Measurements from ENCODE around the gene ACTN1.

The ACTN1 gene

DNA sequence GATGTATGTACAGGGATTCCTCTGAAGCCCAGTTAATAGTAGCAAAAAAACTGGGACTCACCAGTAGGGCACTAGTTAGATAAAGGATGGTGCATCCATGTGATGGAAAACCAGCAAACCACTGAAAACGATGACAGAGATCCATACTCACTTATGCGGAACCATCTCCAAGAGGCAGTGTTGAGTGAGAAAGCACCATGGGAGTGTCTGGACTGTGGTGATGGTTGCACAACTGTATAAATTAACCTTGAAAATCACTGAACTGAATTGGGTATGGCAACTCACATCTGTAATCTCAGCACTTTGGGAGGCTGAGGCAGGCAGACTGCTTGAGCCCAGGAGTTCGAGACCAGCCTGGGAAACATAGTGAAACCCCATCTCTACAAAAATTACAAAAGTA, 132.6 kb downstream of the ACTN1 start:
- no peak for DNase-seq
- no peak overlapping the region for H3K27ac Mint-ChIP-seq
- H3K9me3 Mint-ChIP-seq = no peaks in the 10 kb centered on the region
- H3K4me1 Mint-ChIP-seq (ENCODE audit: low read depth) = peaks cover 25% of the 10 kb centered on the region
- no peaks in the 10 kb centered on the region for H3K36me3 Mint-ChIP-seq (ENCODE audit: low read depth)
- no peak overlapping the region for H3K4me3 Mint-ChIP-seq
- H3K27me3 Mint-ChIP-seq = no peaks in the 10 kb centered on the region

DNA sequence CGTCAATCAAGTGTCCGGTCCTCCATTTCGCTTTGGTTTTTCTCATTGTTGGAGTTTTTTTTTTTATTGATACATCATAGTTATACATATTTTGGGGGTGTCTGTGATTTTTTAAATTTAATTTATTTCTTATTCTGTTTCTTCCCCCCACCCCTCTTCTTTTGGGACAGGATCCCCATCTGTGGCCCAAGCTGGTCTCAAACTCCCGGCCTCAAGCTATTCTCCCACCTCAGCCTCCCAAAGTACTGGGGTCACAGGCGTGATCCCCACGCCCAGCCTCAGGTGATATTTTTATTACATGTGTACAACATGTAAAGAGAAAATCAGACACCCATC, 134.9 kb downstream of the ACTN1 start:
- H3K4me1 Mint-ChIP-seq (ENCODE audit: low read depth) = peaks cover 42% of the 10 kb centered on the region
- DNase-seq = no peak
- no peaks in the 10 kb centered on the region for H3K36me3 Mint-ChIP-seq (ENCODE audit: low read depth)
- no peak overlapping the region for H3K4me3 Mint-ChIP-seq
- no peak overlapping the region for H3K27ac Mint-ChIP-seq
- no peaks in the 10 kb centered on the region for H3K9me3 Mint-ChIP-seq
- H3K27me3 Mint-ChIP-seq = no peaks in the 10 kb centered on the region

DNA sequence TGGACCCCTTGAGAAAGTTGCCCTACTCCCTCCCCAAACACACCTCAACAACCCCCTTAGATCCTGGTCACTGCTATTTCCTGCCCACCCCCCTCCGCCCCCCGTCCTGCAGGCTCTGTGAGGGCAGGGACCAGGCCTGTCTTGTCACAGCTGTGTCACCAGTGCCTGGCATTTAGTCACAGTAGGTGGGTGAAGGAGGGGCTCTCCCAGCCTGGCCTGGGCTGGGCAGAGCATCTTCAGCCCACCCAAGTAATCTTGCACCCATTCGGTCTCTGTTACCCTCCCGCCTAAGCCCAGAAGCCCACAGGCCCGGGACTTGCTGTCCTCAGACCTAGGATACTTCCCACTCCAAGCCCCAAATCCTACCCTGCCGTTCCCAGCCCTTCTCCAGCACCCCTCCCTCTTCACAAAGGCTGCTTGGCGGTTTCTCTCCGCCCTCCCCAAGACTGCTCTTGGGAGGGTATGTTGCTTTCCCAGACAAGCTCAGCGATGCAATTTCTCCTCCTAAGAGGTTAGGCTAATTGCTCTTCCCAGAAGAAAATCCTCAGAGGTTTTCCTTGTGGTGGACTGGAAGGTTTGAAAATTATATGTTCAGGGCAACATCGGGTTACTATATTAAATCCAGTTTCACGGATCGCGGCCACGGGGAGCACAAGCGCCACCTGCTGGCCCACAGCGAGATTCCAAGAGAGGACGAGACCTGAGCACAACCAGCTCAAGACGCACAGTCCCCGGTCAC, 135.5 kb downstream of the ACTN1 start:
- Mint-ChIP-seq H3K36me3 (ENCODE audit: low read depth) (peaks cover 2% of the 10 kb centered on the region), H3K4me3 (peak overlapping the region; percentile 40)
- DNase-seq = peak; percentile 84

DNA sequence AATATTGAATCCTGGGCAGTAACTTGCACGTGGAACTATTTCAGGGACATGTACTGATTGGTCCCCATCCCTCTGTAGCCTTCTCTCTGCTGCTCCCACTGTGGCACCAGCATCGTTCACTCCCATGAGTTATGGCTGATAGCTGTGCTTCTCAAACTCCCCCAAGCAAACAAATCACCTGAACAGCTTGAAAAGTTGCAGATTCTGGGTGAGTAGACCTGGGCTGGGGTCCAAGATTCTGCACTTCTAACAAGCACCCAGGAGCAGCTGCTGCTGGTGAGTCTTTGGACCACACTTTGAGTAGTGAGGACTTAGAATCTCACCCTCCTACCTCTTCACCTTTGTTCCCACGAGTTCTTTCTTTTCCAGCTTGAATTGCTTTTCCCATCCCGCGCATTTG, 136.8 kb downstream of the ACTN1 start:
- DNase-seq = no peak
- peaks cover under 1% of the 10 kb centered on the region for H3K9me3 Mint-ChIP-seq
- no peaks in the 10 kb centered on the region for H3K27me3 Mint-ChIP-seq
- no peak overlapping the region for H3K27ac Mint-ChIP-seq
- H3K36me3 Mint-ChIP-seq (ENCODE audit: low read depth) = peaks cover 3% of the 10 kb centered on the region
- H3K4me3 Mint-ChIP-seq = no peak overlapping the region
- peaks cover 42% of the 10 kb centered on the region for H3K4me1 Mint-ChIP-seq (ENCODE audit: low read depth)

More for the DNA sequence above, 135.5 kb downstream of the ACTN1 start:
- H3K27ac Mint-ChIP-seq = no peak overlapping the region
- peaks cover 42% of the 10 kb centered on the region for H3K4me1 Mint-ChIP-seq (ENCODE audit: low read depth)
- no peaks in the 10 kb centered on the region for H3K27me3 Mint-ChIP-seq
- no peaks in the 10 kb centered on the region for H3K9me3 Mint-ChIP-seq

DNA sequence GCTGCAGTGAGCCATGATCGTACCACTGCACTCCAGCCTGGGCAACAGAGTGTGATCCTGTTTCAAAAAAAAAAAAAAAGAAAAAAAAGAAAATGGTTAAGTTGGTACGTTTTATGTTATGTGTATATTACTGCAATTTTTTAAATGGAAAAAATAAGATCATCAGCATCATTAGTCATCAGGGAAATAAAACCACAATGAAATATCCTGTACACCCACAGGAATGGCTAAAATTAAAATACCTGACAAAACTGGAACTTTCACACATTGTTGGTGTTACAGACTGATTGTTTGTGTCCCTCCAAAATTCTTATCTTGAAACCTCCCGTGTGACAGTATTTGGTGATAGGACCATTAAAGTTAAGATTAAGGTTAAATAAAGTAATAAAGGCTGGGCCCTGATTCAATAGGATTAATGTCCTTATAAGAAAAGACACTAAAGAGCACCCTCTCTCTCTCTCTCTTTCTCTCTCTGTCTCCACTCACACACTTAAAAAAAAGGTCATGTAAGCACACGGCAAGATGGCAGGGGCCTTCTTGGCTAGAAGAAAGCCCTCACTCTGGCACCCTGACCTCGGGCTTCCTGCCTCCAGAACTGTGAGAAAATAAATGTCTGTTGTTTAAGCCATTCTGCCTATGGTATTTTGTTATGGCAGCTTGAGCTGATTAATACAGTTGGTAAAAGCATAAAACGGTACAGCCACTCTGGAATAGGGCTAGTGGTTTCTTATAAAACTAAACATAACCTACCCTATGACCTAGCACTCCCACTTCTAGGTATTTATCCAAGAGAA, 137.9 kb downstream of the ACTN1 start:
- Mint-ChIP-seq H3K36me3 (ENCODE audit: low read depth) (peaks cover 6% of the 10 kb centered on the region), H3K27ac (peak overlapping the region; percentile 93), H3K9me3 (peaks cover 9% of the 10 kb centered on the region), H3K4me1 (ENCODE audit: low read depth) (peaks cover 42% of the 10 kb centered on the region), H3K27me3 (no peaks in the 10 kb centered on the region), H3K4me3 (peak overlapping the region; percentile 61)
- DNase-seq = no peak

DNA sequence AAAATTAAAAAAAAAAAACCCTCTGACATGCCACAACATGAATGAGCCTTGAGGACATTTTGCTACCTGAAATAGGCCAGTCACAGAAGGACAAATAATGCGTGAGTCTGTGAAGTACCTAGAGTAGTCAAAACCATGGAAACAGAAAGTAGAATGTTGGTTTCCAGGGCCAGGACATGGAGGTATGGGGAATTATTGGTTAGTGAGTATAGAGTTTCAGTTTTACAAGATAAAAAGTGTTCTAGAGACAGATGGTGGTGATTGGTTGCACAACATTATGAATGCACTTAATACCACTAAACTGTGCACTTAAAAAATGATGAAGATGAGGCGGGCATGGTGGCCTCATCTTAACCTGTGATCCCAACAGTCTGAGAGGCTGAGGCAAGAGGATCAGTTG, 138.6 kb downstream of the ACTN1 start:
- H3K27me3 Mint-ChIP-seq = no peaks in the 10 kb centered on the region
- peaks cover 14% of the 10 kb centered on the region for H3K9me3 Mint-ChIP-seq
- H3K27ac Mint-ChIP-seq = peak overlapping the region; percentile 93
- no peak for DNase-seq
- peaks cover 11% of the 10 kb centered on the region for H3K36me3 Mint-ChIP-seq (ENCODE audit: low read depth)
- H3K4me1 Mint-ChIP-seq (ENCODE audit: low read depth) = peaks cover 42% of the 10 kb centered on the region
- peak overlapping the region; percentile 61 for H3K4me3 Mint-ChIP-seq

GRCh38 chr14:68836082-68836481, 143.0 kb downstream of the ACTN1 start:
- Mint-ChIP-seq H3K4me3 (no peak overlapping the region), H3K27ac (no peak overlapping the region), H3K36me3 (ENCODE audit: low read depth) (peaks cover 11% of the 10 kb centered on the region), H3K27me3 (no peaks in the 10 kb centered on the region), H3K9me3 (peaks cover 21% of the 10 kb centered on the region), H3K4me1 (ENCODE audit: low read depth) (peaks cover 13% of the 10 kb centered on the region)
- DNase-seq = no peak

DNA sequence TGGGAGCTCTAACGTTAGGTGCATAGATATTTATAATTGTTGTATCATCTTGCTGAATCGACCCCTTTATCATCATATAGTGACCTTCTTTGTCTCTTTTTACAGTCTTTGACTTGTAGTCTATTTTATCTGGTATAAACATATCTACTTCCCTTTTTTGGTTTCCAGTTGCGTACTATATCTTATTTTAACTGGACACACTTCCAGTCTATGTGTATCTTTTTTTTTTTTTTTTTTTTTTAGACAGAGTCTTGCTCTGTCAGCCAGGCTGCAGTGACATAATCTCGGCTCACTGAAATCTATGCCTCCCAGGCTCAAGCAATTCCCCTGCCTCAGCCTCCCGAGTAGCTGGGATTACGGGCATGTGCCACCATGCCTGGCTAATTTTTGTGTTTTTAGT, 144.3 kb downstream of the ACTN1 start:
- DNase-seq = no peak
- Mint-ChIP-seq H3K9me3 (peaks cover 21% of the 10 kb centered on the region), H3K4me3 (no peak overlapping the region), H3K36me3 (ENCODE audit: low read depth) (peaks cover 11% of the 10 kb centered on the region), H3K4me1 (ENCODE audit: low read depth) (peaks cover 4% of the 10 kb centered on the region), H3K27me3 (no peaks in the 10 kb centered on the region), H3K27ac (no peak overlapping the region)

DNA sequence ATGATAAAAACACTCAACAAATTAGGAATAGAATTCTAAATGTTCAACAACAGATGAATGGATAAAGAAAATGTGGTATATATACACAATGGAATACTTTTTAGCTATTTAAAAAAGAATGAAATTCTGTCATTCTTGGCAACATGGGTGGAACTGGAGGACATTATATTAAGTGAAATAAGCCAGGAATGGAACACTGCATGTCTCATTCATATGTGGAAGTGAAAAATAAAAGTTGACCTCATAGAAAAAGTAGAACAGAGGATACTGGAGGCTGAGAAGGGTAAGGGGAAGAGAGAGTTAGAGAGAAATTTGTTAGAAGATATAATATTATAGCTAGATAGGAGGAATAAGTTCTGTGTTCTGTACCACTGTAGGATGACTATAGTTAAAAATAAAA, 150.4 kb downstream of the ACTN1 start:
- Mint-ChIP-seq H3K9me3 (peaks cover 8% of the 10 kb centered on the region), H3K36me3 (ENCODE audit: low read depth) (no peaks in the 10 kb centered on the region)

GRCh38 chr14:68825729-68826128, 153.4 kb downstream of the ACTN1 start:
- Mint-ChIP-seq H3K36me3 (ENCODE audit: low read depth) (no peaks in the 10 kb centered on the region), H3K27ac (no peak overlapping the region), H3K9me3 (no peaks in the 10 kb centered on the region), H3K4me3 (no peak overlapping the region), H3K27me3 (no peaks in the 10 kb centered on the region), H3K4me1 (ENCODE audit: low read depth) (peaks cover 22% of the 10 kb centered on the region)
- DNase-seq = no peak

More for the DNA sequence above, 150.4 kb downstream of the ACTN1 start:
- peaks cover 3% of the 10 kb centered on the region for H3K4me1 Mint-ChIP-seq (ENCODE audit: low read depth)
- no peak for DNase-seq
- H3K27ac Mint-ChIP-seq = no peak overlapping the region
- no peak overlapping the region for H3K4me3 Mint-ChIP-seq
- H3K27me3 Mint-ChIP-seq = no peaks in the 10 kb centered on the region

- Mint-ChIP-seq H3K9me3 (no peaks in the 10 kb centered on the region), H3K27me3 (no peaks in the 10 kb centered on the region), H3K27ac (no peak overlapping the region), H3K4me3 (no peak overlapping the region), H3K4me1 (ENCODE audit: low read depth) (peaks cover 32% of the 10 kb centered on the region), H3K36me3 (ENCODE audit: low read depth) (no peaks in the 10 kb centered on the region)
- peak; percentile 65 for DNase-seq
Observed at GRCh38 chr14:68824517-68825347, 154.4 kb downstream of the ACTN1 start.

DNA sequence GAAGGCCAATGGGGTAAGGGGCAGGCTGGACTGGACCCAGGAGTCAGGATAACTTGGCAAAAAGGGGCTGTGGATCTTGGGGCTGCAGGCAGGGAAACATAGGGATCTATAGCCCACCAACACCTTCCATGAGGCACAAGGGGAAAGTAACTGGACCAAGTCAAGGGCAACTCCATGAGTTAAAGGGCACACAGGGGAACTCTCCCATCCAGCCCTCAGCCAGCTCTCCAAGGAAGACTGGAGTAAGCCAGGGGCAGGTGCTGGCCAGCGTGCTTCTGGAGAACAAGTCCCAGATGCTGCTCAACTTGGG, 154.9 kb downstream of the ACTN1 start:
- Mint-ChIP-seq H3K9me3 (no peaks in the 10 kb centered on the region), H3K27me3 (no peaks in the 10 kb centered on the region), H3K27ac (no peak overlapping the region), H3K36me3 (ENCODE audit: low read depth) (no peaks in the 10 kb centered on the region), H3K4me1 (ENCODE audit: low read depth) (peaks cover 38% of the 10 kb centered on the region), H3K4me3 (no peak overlapping the region)
- DNase-seq = no peak
